Activated T-helper 17 cell treated with anti-CD3 and anti-CD28 coated beads, Interleukin-2, amount 50 U/mL, for 72 hours (primary cell): ENCODE results near the gene KCNQ1. TPM values are rescaled to one million over a fixed set of nuclear protein-coding genes. Genes with fewer than 3 reads are reported as not detected.

Experiments
- ATAC-seq: fragments of 150-1000 bp; cut with Tn5 transposase; replicated peaks from 2 replicates; pipeline ENCODE4 v1.10.0; 2021; ENCODE audit warnings: mild to moderate bottlenecking, moderate library complexity
- H3K27ac Mint-ChIP-seq: one replicate; pipeline ENCODE4 v1.8.0; 2022; ENCODE audit warnings: mixed read lengths
- H3K27me3 Mint-ChIP-seq: one replicate; pipeline ENCODE4 v1.8.0; 2022; ENCODE audit warnings: mixed read lengths
- H3K36me3 Mint-ChIP-seq: one replicate; pipeline ENCODE4 v1.8.0; 2022; ENCODE audit warnings: low read depth, mild to moderate bottlenecking, mixed read lengths
- H3K4me1 Mint-ChIP-seq: one replicate; pipeline ENCODE4 v1.8.0; 2022; ENCODE audit warnings: mixed read lengths
- H3K4me3 Mint-ChIP-seq: one replicate; pipeline ENCODE4 v1.8.0; 2022; ENCODE audit warnings: mild to moderate bottlenecking, mixed read lengths
- H3K9me3 Mint-ChIP-seq: one replicate; pipeline ENCODE4 v1.8.0; 2022; ENCODE audit warnings: mixed read lengths
- total RNA-seq, 2 donors: library from RNA; stranded (reverse); gene quantifications; one replicate each; pipeline ENCODE4 v1.2.3, GENCODE V29; 2022

KCNQ1 gene
- total RNA-seq, 2 donors from 2014 or later = 7.0 to 9.7 TPM

DNA sequence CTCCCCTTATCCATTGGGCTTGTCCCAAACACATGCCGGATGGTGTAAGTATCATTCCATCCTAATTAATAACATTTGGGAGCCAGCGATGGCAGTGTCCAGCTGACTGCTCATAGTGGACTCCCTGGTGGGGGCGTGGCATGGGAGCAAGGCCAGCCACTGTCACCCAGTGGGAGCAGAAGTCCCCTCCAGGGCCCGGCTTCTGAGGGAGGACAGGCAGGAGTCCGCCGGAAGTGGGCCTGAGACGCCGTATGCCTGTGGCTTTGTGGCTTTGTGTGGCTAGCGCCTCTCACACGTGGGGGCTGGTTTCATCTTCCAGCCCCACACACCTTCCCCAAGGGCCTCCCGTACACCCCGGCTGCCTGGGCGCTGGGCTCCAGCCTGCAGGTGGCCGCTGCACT lies 124.5 kb downstream of the KCNQ1 start:
- Mint-ChIP-seq H3K27ac (no peak overlapping the region), H3K4me1 (no peaks in the 10 kb centered on the region), H3K9me3 (no peaks in the 10 kb centered on the region), H3K4me3 (no peak overlapping the region), H3K27me3 (no peaks in the 10 kb centered on the region), H3K36me3 (no peaks in the 10 kb centered on the region)
- no peak for ATAC-seq

DNA sequence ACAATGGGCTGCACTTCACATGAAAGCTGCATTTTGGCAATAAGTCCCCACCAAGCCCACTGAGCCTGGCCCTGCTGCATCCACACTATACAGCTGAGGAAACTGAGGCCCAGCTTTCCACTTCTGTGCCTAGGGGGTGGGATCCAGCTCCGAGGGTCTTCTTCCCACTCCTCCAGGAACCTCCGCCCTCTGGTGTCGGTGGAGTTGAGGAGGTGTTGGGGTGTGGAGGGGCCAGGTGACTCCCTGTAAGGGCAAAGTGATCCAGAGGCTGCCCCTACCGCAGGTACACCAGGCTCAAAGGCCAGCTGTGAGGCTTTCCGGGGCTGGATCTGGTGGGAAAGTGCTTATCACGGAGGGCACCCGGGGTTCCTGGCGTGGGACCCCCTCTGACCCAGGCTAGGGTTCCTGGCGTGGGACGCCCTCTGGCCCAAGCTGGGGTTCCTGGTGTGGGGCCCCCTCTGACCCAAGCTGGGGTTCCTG lies 125.0 kb downstream of the KCNQ1 start:
- no peaks in the 10 kb centered on the region for H3K27me3 Mint-ChIP-seq
- H3K4me1 Mint-ChIP-seq = no peaks in the 10 kb centered on the region
- ATAC-seq = no peak
- no peaks in the 10 kb centered on the region for H3K9me3 Mint-ChIP-seq
- H3K4me3 Mint-ChIP-seq = no peak overlapping the region
- H3K36me3 Mint-ChIP-seq = no peaks in the 10 kb centered on the region
- H3K27ac Mint-ChIP-seq = no peak overlapping the region

DNA sequence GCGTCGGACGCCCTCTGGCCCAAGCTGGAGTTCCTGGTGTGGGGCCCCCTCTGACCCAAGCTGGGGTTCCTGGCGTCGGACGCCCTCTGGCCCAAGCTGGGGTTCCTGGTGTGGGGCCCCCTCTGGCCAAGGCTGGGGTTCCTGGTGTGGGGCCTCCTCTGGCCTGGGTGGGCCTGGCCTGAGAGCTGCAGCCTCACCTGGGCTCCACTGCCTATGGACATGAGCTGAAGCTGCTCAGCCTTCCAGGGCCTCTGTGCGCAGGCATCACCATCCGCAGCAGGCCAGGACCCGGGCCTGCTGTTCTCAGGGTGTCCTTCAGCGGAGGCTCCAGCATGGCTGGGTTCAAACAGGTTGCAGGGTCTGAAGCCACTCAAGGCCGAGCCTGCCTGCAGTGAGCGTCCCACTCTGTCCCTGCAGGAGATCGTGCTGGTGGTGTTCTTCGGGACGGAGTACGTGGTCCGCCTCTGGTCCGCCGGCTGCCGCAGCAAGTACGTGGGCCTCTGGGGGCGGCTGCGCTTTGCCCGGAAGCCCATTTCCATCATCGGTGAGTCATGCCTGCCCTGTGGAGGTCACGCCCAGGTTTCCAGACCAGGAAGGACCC lies 125.5 kb downstream of the KCNQ1 start:
- no peak overlapping the region for H3K4me3 Mint-ChIP-seq

DNA sequence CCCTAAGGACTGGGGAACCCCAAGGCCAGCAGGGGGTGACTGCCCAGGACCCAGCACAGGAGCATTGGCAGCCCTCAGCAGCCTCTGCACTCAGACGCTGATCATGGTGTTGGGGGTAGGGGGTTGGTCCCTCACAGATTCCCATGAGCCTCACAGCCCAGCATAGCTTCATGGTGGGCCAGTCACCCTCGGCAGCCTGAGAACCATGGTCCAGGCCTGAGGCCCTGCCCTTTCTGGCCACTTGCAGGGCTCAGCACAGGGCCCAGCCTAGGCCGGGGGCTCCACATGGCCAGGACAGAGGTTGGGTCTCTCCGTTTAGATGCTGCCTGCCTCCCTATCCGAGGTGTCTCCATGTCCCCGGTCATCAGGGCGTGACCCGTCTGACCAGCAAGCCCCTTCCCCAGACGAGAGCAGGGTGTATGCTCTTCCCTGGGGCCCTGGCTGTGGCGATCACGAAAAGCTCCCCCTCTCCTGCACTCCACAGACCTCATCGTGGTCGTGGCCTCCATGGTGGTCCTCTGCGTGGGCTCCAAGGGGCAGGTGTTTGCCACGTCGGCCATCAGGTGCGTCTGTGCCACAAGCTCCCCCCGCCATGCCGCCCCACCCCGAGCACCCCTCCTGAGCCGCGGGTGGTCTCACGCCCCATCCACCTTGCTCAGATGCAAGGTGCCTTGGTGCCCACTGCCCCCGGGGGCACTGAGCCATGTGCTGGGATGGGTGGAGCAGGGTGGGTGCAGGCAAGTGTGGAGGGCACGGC lies 126.2 kb downstream of the KCNQ1 start:
- H3K27ac Mint-ChIP-seq = no peak overlapping the region
- H3K36me3 Mint-ChIP-seq = no peaks in the 10 kb centered on the region
- no peaks in the 10 kb centered on the region for H3K9me3 Mint-ChIP-seq
- H3K4me1 Mint-ChIP-seq = no peaks in the 10 kb centered on the region
- H3K27me3 Mint-ChIP-seq = no peaks in the 10 kb centered on the region
- no peak overlapping the region for H3K4me3 Mint-ChIP-seq
- no peak for ATAC-seq

More for the DNA sequence above, 125.5 kb downstream of the KCNQ1 start:
- Mint-ChIP-seq H3K36me3 (no peaks in the 10 kb centered on the region), H3K27me3 (no peaks in the 10 kb centered on the region), H3K4me1 (no peaks in the 10 kb centered on the region), H3K27ac (no peak overlapping the region), H3K9me3 (no peaks in the 10 kb centered on the region)
- ATAC-seq = no peak

DNA sequence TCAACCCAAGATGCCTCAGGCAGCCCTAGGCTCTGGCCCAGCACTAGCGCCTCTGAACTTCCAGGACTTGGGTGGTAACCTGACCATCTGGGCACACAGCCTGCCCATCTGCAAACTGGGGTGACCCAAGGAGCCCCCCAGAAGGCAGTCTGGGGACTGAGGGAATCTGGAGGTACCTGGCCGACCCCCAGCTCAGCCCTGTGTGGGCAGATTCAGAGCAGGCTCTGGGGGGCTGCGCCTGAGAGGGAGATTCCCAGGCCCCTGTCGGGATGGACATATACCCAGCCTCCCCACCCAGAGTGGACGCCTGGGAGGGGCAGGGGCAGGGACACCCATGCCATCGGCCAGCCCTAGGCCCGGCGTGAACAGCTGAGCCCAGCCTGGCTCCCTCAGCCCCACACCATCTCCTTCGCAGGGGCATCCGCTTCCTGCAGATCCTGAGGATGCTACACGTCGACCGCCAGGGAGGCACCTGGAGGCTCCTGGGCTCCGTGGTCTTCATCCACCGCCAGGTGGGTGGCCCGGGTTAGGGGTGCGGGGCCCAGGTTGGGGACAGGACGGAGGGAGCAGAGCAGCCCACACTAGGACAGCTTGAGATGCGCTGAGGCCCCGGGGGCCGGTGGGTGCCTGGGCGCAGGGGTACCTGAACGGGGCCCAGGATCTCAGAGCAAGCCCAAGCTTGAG lies 126.9 kb downstream of the KCNQ1 start:
- Mint-ChIP-seq H3K4me3 (no peak overlapping the region), H3K9me3 (no peaks in the 10 kb centered on the region)

DNA sequence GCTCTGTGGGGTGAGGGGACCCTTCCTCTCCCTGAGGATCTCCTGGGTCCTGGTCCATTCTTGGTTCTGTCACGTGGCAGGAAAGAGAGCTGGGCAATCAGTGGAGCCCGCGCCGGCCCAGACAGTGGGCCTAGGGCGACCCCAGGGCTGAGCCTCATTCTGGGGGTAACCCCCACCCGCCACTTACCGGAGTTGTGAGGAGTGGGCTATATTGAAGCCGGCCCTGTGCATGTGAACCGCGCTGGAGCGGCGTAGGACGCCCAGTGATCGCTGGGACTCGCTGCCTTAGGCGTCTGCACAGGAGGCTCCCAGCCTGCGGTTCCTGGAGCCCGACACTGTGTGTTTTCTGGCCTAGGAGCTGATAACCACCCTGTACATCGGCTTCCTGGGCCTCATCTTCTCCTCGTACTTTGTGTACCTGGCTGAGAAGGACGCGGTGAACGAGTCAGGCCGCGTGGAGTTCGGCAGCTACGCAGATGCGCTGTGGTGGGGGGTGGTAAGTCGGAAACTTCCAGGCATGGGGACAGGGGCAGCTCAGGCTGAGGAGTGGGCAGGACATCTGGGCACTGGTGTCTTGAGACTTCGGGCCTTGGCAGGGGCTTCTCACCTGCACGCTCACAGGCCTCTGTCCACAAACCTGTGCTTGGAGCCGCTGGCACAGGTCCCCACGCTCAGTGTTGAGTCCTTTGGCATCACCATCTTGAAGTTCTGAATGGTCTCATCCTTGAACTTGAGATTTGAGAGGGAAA lies 127.9 kb downstream of the KCNQ1 start:
- H3K27ac Mint-ChIP-seq = no peak overlapping the region
- no peaks in the 10 kb centered on the region for H3K27me3 Mint-ChIP-seq
- H3K9me3 Mint-ChIP-seq = no peaks in the 10 kb centered on the region
- ATAC-seq = no peak
- H3K4me3 Mint-ChIP-seq = no peak overlapping the region
- no peaks in the 10 kb centered on the region for H3K36me3 Mint-ChIP-seq
- no peaks in the 10 kb centered on the region for H3K4me1 Mint-ChIP-seq

More for the DNA sequence above, 126.9 kb downstream of the KCNQ1 start:
- no peaks in the 10 kb centered on the region for H3K36me3 Mint-ChIP-seq
- no peaks in the 10 kb centered on the region for H3K4me1 Mint-ChIP-seq
- no peak for ATAC-seq
- no peaks in the 10 kb centered on the region for H3K27me3 Mint-ChIP-seq
- H3K27ac Mint-ChIP-seq = no peak overlapping the region

DNA sequence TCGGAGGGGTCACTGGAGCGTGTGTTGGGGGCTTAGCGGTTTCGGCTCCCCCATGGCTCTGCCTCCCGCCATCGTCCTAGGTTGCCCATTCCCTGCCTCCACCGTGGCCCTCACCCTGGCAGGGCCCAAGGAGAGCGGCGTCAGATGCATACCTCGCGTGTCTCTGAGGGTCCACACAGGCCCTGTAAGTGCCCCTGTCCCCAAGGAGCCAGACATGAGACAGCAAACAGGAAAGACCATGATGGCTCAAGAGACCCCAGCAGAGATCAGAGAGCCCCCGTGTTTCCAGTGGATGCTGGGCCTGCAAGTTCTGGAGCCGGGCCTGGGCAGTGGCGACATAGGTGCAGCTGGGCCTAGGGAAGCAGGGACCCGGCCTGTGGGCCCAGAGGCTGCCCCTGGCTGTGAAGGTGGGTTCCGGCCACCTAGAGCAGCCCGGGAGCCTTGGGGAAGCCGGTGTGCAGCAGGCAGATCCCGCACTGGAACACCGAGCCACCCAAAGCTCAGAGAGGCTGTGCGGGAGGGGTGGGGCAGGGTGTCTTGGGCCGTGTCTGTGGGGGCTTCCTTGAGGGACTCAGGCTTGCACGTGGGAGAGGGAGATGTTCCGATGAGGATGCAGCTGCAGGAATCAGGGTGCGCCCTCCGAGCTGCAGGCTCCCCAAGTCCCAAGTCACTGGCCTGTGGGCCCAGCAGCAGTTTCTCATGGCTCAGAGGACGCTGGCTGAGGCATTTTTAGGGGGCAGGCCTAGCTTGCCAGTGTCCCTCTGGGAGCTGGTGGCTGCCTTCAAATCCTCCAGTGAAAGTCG lies 128.6 kb downstream of the KCNQ1 start:
- Mint-ChIP-seq H3K27ac (no peak overlapping the region), H3K36me3 (no peaks in the 10 kb centered on the region), H3K9me3 (no peaks in the 10 kb centered on the region), H3K27me3 (no peaks in the 10 kb centered on the region), H3K4me3 (no peak overlapping the region), H3K4me1 (no peaks in the 10 kb centered on the region)
- ATAC-seq = no peak

DNA sequence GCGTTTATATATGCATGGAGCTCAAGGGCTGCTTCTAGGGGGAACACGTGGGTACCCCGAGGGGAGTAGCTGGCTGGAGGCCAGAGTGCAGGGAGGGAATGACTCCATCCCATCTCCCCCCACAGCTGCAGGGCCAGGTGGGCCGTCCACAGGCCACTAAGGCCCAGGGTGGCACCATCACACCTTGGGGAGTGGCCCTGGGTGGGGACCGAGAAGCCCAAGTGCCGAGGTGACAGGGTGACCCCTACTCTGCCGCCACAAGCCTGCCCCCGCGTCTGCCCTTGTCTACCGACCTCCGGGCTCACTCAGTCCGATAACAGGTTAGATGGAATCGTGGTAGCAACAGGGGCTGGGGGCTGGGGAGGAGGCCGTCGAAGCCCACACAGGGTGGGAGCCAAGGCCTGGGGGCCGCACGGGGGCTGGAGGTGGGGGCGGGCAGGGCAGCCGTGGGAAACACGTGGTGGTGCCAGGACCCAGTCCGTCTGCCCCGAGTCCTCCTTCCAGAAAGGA lies 129.3 kb downstream of the KCNQ1 start:
- H3K36me3 Mint-ChIP-seq = no peaks in the 10 kb centered on the region
- no peak for ATAC-seq
- H3K4me3 Mint-ChIP-seq = no peak overlapping the region
- no peak overlapping the region for H3K27ac Mint-ChIP-seq
- no peaks in the 10 kb centered on the region for H3K27me3 Mint-ChIP-seq
- H3K9me3 Mint-ChIP-seq = no peaks in the 10 kb centered on the region
- H3K4me1 Mint-ChIP-seq = no peaks in the 10 kb centered on the region

DNA sequence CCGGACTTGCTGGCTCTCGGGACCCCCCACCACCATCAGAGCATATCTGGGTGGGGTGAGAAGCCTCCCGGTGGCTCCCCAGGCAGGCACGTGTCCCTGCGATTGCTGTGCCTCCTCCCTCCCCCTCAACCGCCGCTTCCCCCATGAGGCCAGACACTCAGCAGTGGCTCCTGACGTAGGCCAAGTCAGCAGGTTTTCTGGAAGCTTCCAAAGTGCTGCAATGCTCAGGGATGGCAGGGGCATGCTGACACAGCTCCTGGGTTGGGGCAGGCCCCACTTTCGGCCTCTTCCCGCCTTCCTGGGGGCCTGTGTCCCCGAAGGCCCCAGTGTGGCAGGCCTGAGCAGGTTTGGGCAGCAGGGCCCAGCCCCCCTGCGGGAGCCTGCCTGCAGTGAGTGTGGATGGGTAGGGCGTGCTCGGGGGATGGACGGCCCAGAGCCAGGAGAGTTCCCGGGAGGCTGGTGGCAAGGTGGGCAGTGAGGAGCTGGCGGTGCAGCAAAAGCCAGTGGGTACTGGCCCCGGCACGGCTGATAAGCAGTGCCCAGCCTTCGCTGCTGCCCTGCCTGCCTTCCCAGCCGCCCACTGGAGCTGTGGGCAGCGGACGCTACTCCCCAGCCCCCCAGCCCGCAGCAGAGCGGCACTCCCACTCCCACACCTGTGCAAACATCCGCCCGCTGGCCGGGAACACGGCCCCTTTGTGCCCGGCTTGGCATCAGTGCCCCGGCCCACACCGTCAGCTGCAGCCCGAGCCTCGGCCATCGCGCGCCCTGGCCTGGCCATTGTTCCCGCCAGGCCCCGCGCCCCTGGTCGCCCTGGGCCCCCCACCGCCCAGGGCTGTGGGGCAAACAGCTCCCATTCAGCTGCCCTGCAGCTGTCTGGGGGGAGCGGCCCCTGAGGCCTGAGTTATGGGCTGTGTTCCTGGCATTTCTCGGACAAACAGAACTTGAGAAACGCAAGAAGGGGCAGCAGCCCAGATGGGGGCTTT lies 130.0 kb downstream of the KCNQ1 start:
- Mint-ChIP-seq H3K27me3 (no peaks in the 10 kb centered on the region), H3K4me3 (no peak overlapping the region), H3K4me1 (no peaks in the 10 kb centered on the region), H3K27ac (no peak overlapping the region), H3K9me3 (no peaks in the 10 kb centered on the region), H3K36me3 (no peaks in the 10 kb centered on the region)
- no peak for ATAC-seq

DNA sequence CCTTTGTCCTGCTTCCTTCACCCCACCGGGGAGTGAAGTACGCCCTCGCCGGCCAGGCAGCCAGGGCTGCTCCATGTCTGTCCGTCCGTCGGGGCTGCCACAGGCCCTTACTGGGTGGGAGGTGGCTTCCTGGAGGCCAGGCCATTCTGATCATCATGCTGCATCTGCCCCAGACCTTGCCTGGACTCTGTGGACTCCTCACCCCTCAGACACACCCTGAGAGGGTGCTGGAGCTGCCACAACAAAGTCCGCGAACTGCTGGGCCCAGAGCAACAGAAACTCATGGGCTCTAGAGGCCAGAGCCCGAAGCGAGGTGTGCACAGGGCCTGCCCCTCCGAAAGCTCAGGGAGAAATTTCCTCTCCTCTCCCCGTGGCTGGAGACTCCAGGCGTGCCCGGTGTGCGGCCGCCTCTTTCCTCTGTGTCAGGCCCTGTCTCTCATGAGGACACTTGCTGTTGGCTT lies 130.8 kb downstream of the KCNQ1 start:
- no peaks in the 10 kb centered on the region for H3K9me3 Mint-ChIP-seq
- no peak for ATAC-seq

DNA sequence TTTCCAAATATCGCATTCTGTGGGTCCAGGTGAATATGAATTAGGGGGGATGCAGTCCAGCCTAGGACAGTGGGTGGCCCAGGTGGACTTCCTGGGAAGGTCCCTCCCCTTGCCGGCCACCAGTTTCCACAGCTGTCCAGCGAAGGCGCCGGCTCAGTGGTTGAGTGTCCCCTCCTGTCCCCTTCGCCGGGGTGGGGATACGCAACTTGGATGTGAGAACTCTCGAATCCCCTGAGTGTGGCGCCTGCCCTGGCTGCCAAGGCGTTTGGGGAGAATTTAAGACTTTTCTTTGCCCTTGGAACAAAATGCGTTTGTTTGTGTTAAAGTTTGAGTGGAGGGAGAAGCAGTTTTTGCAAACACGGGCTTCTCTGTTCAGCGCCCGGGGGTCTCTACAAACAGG lies 131.3 kb downstream of the KCNQ1 start:
- no peak overlapping the region for H3K27ac Mint-ChIP-seq
- no peaks in the 10 kb centered on the region for H3K36me3 Mint-ChIP-seq
- H3K27me3 Mint-ChIP-seq = no peaks in the 10 kb centered on the region
- no peak overlapping the region for H3K4me3 Mint-ChIP-seq
- H3K9me3 Mint-ChIP-seq = no peaks in the 10 kb centered on the region
- H3K4me1 Mint-ChIP-seq = no peaks in the 10 kb centered on the region
- no peak for ATAC-seq

More for the DNA sequence above, 130.8 kb downstream of the KCNQ1 start:
- Mint-ChIP-seq H3K27me3 (no peaks in the 10 kb centered on the region), H3K4me3 (no peak overlapping the region), H3K27ac (no peak overlapping the region), H3K36me3 (no peaks in the 10 kb centered on the region), H3K4me1 (no peaks in the 10 kb centered on the region)

DNA sequence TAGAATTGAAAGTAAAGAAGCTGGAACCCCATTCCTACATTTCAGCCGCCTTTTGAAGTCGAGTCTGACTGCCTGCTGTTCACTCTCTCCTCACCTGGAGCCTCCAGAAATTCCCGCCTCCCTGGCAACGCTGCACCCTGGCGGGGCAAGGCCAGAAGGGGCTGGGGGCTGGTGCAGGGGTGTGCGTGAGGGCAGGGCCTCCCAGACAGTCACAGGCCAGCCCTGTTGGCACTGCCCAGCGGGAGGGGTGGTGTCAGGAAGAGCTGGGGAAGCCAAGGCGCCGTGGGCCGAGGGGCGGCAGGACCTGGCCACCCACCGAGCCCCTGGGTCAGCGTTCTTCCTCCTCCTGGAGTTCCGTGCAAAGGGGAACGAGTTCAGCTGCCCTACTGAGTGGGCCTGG lies 131.7 kb downstream of the KCNQ1 start:
- ATAC-seq = no peak
- Mint-ChIP-seq H3K4me1 (no peaks in the 10 kb centered on the region), H3K9me3 (no peaks in the 10 kb centered on the region), H3K4me3 (no peak overlapping the region), H3K27ac (no peak overlapping the region), H3K36me3 (no peaks in the 10 kb centered on the region), H3K27me3 (no peaks in the 10 kb centered on the region)
